Progenitor cell of endocrine pancreas (in vitro differentiated cells): ENCODE measurements around the gene STH. TPM values are rescaled to one million over a fixed set of nuclear protein-coding genes. Genes with fewer than 3 reads are reported as not detected.

ENCODE experiments used
- DNase-seq: peaks from one replicate; pipeline ENCODE4 v3.0.0; 2021; ENCODE audit warnings: low spot score; ENCODE audit not compliant: unreplicated experiment
- H3K27ac Mint-ChIP-seq: 2 replicates; pipeline ENCODE4 v1.8.0; 2021; ENCODE audit warnings: mild to moderate bottlenecking, moderate library complexity, mixed read lengths
- H3K27me3 Mint-ChIP-seq: 2 replicates; pipeline ENCODE4 v1.8.0; 2021; ENCODE audit warnings: mixed read lengths
- H3K36me3 Mint-ChIP-seq: 2 replicates; pipeline ENCODE4 v1.8.0; 2022; ENCODE audit warnings: mixed read lengths; ENCODE audit not compliant: insufficient read depth
- H3K4me1 Mint-ChIP-seq: 2 replicates; pipeline ENCODE4 v1.8.0; 2021; ENCODE audit warnings: low read depth, mixed read lengths
- H3K4me3 Mint-ChIP-seq: 2 replicates; pipeline ENCODE4 v1.8.0; 2021; ENCODE audit warnings: low read depth, mild to moderate bottlenecking, moderate library complexity, mixed read lengths
- H3K9me3 Mint-ChIP-seq: 2 replicates; pipeline ENCODE4 v1.8.0; 2021; ENCODE audit warnings: low read depth, mixed read lengths
- total RNA-seq: library from RNA; stranded (reverse); gene quantifications from 2 replicates; pipeline ENCODE4 v1.2.1, GENCODE V29; 2021
- TF ChIP-seq, protein P1 (sequence below): fragments of 200-600 bp; sonication (generic); IDR thresholded peaks from one replicate; pipeline ENCODE4 v1.5.0; 2021; ENCODE audit warnings: antibody characterized with exemption, mild to moderate bottlenecking; ENCODE audit not compliant: unreplicated experiment

STH gene
- total RNA-seq, 1 donor from 2014 or later = not detected

DNA sequence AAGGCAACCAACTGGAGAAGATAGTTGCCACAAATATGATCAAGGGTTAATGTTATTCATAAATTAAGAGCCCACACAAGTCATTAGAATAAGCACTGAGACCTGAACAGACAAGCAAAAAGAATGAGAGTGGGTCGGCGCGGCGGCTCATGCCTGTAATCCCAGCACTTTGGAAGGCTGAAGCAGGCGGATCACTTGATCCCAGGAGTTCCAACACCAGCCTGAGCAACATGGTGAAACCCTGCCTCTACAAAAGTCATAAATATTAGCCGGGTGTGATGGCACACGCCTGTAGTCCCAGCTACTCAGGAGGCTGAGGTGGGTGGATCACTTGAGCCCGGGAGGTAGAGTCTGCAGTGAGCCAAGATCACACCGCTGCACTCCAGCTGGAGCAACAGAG is 40.7 kb upstream of the STH start:
- Mint-ChIP-seq H3K4me1 (peaks cover 5% of the 10 kb centered on the region), H3K36me3 (no peaks in the 10 kb centered on the region), H3K27ac (no peak overlapping the region), H3K27me3 (peaks cover 2% of the 10 kb centered on the region), H3K4me3 (no peak overlapping the region), H3K9me3 (no peaks in the 10 kb centered on the region)
- no peak for DNase-seq
- TF ChIP-seq, protein P1, sequence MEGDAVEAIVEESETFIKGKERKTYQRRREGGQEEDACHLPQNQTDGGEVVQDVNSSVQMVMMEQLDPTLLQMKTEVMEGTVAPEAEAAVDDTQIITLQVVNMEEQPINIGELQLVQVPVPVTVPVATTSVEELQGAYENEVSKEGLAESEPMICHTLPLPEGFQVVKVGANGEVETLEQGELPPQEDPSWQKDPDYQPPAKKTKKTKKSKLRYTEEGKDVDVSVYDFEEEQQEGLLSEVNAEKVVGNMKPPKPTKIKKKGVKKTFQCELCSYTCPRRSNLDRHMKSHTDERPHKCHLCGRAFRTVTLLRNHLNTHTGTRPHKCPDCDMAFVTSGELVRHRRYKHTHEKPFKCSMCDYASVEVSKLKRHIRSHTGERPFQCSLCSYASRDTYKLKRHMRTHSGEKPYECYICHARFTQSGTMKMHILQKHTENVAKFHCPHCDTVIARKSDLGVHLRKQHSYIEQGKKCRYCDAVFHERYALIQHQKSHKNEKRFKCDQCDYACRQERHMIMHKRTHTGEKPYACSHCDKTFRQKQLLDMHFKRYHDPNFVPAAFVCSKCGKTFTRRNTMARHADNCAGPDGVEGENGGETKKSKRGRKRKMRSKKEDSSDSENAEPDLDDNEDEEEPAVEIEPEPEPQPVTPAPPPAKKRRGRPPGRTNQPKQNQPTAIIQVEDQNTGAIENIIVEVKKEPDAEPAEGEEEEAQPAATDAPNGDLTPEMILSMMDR = no peak

GRCh38 chr17:45958994-45959665 is 39.9 kb upstream of the STH start:
- Mint-ChIP-seq H3K9me3 (no peaks in the 10 kb centered on the region), H3K4me3 (no peak overlapping the region), H3K4me1 (peaks cover 7% of the 10 kb centered on the region), H3K36me3 (no peaks in the 10 kb centered on the region), H3K27ac (no peak overlapping the region), H3K27me3 (peaks cover 2% of the 10 kb centered on the region)
- DNase-seq = no peak
- TF ChIP-seq, protein P1 = no peak

GRCh38 chr17:45960311-45960710 is 38.7 kb upstream of the STH start:
- no peak overlapping the region for H3K27ac Mint-ChIP-seq
- TF ChIP-seq, protein P1 = no peak
- peaks cover 2% of the 10 kb centered on the region for H3K27me3 Mint-ChIP-seq
- H3K4me1 Mint-ChIP-seq = peaks cover 7% of the 10 kb centered on the region
- no peaks in the 10 kb centered on the region for H3K9me3 Mint-ChIP-seq
- no peak for DNase-seq
- no peaks in the 10 kb centered on the region for H3K36me3 Mint-ChIP-seq
- no peak overlapping the region for H3K4me3 Mint-ChIP-seq

DNA sequence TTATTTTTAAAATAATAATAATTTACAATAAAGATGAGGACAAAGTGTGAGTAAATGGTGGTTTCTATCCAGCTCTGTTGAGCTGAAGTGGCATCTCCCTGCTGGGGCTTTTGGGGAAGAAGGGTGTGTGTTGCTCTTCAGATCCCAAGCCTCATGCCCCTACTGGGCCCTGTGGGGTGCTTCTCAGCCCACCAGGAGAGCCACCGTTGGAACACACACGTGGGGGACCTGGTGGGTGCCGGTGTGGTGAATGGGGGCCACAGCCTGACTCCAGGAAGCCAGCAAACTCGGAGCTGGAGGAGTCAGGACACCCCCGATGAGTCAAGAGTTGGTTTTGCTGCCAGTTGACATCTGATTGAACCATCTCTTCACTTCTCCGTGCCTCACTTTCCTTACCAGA is 37.8 kb upstream of the STH start:
- H3K27me3 Mint-ChIP-seq = peaks cover 9% of the 10 kb centered on the region
- H3K27ac Mint-ChIP-seq = no peak overlapping the region
- H3K4me1 Mint-ChIP-seq = peaks cover 7% of the 10 kb centered on the region
- DNase-seq = no peak
- no peaks in the 10 kb centered on the region for H3K36me3 Mint-ChIP-seq
- no peaks in the 10 kb centered on the region for H3K9me3 Mint-ChIP-seq
- H3K4me3 Mint-ChIP-seq = no peak overlapping the region
- TF ChIP-seq, protein P1 = no peak

- DNase-seq = no peak
- Mint-ChIP-seq H3K4me1 (peaks cover 7% of the 10 kb centered on the region), H3K27me3 (peaks cover 17% of the 10 kb centered on the region), H3K36me3 (no peaks in the 10 kb centered on the region), H3K27ac (no peak overlapping the region), H3K4me3 (no peak overlapping the region), H3K9me3 (no peaks in the 10 kb centered on the region)
- TF ChIP-seq, protein P1 = no peak
These were observed 36.7 kb upstream of the STH start for GRCh38 chr17:45962221-45962972.
